Activated CD8-positive, alpha-beta memory T cell treated with anti-CD3 and anti-CD28 coated beads, Interleukin-2, amount 50 U/mL, for 1 hour (primary cell): ENCODE data around the gene DYNC1I1.
"Not testable (repeated sequence)": the region's sequence is repeated elsewhere in the genome, so short reads cannot be mapped to it uniquely, and the experiment has no call there.

Experiments
- DNase-seq: peaks from one replicate; pipeline ENCODE4 v3.0.0-alpha.2; 2020; ENCODE audit errors: extremely low read depth

Gene DYNC1I1

GRCh38 chr7:95908499-95908898 lies 136.1 kb downstream of the DYNC1I1 start:
- no peak for DNase-seq

DNA sequence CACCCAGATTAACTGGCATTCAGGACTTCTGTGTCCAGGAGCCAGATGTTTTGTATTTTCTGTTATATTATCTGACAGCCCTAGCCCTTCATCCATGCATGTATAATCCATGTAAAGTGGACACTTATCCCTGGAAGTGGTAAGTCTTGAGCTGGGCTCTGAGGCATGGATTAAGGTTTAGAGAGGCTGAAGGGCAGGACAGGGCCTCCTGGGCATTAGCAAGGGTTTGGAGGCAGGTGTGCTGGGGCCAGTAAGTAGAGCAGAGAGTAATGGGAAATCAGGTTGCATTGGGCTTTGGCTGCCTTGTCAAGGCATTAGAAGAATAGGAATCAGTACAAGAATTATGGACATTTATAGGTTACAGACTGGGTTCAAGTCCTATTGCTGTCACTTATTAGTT lies 138.0 kb downstream of the DYNC1I1 start:
- DNase-seq: no peak

DNA sequence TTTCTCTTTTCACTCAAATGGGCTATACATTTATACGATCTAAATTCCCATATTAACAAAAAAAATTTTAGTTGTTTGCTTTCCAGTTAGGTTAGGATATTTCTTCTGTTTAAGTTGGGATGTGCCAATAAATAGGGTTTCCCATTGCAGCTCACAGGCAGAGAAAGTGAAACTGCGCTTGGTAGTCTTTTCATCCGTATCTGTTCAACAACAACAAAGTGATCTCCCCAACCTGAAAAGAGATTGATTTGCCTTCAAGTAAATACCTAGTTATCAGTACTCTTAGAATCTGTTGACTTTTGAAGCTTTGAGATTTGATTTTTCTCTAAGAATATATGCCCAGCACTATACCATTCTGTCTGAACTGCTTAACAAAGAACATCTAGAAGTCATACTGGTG lies 143.4 kb downstream of the DYNC1I1 start:
- DNase-seq: no peak

DNA sequence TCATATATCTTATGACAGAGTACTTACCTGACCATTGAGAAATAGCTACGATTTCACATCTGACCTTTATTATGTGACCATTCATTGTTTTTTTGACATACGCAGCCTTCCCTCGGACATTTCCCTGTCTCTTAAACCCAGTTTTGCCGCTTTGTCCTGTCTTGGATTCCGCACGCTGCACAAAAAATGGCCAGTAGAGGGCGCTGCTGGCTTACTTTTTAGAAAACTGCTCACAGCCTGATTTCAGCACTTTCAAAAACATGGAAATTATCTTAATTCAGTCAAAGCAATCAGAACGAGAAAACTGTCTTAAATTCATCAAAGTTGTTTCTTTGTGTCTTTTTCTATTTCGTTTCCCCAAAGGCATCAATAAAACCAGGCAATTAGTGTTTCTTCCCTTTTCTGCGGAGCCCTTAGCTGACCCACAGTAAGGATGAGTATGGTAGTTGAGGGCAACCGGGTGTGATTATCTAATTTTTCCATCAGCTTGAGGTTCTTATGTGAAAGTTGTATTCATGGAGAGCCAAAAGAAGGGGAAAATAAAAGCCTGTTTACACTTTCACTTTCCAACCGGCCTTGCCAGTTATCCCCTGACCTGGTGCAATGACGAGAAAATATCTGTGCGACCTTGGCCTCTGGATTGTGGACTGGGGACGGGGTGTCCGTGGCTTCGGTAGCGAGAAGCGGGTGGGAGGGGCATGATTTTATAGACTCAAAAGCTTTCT lies 144.4 kb downstream of the DYNC1I1 start:
- peak; percentile 24 for DNase-seq

DNA sequence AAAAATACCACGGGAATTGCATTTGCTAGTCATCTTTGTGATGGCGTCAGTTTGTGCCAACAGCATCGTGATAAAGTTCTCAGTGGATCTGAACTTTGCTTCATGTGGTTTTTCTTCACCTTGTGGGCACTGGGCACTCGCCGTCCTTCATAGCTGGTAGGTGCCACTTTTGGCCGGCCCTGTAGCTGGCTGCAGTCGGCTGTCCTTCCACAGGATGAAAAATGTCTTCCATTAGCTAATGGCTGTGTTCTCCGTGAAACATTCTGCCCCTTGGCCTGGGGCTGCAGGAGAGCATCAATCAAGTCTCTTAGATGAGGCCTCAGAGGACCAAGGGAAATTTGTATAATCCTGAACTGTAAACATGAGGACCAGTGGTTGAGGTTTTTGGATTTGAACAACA lies 145.3 kb downstream of the DYNC1I1 start:
- DNase-seq: no peak

GRCh38 chr7:95919556-95919955 lies 147.2 kb downstream of the DYNC1I1 start:
- DNase-seq: no peak

GRCh38 chr7:95921543-95921942 lies 149.2 kb downstream of the DYNC1I1 start:
- DNase-seq: no peak

DNA sequence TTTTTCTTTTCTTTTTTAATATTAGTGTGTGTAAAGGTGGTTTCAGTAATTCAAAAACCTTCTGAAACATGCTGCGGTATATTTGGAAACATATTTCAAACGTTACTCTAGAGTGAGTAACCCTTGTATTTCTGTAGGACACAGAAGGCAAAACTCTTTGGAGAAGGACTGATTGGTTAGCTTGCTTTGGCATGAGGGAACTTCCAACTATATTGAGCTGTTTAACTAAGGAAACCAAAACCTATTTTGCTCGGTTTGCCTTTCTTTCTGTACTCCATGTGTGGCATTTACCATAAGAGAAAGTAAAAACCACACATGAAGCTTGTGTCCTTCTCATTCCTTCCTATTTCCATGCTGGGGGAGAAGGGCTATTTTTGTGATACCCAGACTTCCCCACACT lies 149.8 kb downstream of the DYNC1I1 start:
- DNase-seq: no peak

DNA sequence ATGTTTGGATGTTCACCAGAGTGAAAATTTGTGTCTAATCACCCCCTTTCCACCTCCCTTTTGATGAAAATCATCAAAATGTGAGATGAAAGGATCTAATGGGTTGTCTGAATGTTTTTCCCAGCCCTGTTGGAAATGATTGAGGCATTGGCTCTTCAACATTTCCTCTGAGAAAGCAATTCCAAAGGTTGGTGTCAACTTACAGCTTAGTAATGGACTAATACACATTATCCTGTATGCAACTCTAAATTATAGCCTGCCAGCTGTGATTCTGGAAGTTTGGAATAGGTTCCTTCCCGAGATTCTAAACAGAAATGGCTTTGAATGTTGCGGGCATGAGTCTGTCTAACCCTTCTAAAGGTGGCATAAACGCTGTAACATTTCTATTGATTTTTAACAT lies 152.9 kb downstream of the DYNC1I1 start:
- no peak for DNase-seq

- DNase-seq: no peak
These were observed 153.6 kb downstream of the DYNC1I1 start for GRCh38 chr7:95925971-95926370.

- DNase-seq: no peak
These were observed 155.4 kb downstream of the DYNC1I1 start for GRCh38 chr7:95927756-95928155.

DNA sequence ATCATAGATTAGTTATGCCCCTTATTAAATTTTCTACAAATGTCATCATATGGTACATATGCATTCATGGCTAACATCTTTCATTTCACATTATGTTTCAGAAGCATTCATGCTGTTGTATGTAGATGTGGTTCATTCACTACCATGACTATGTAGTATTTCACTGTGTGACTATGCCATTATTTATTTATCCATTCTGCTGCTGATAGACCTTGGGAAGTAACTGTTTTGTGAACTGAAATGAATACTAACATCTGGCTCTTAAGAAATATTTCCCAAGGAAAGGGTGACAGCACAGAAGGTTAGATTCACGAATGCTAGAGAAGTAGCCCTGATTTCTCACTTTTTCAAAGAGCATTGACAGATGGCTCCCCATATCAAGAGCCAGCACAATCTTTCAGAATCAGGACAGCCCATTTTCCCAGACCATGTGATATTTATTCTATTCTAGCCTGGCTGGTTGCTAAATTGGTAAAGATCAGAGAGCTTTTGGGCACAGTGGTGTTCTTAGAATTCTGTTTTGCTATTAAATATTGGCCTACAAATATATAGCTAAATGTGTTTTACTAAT lies 157.4 kb downstream of the DYNC1I1 start:
- no peak for DNase-seq

DNA sequence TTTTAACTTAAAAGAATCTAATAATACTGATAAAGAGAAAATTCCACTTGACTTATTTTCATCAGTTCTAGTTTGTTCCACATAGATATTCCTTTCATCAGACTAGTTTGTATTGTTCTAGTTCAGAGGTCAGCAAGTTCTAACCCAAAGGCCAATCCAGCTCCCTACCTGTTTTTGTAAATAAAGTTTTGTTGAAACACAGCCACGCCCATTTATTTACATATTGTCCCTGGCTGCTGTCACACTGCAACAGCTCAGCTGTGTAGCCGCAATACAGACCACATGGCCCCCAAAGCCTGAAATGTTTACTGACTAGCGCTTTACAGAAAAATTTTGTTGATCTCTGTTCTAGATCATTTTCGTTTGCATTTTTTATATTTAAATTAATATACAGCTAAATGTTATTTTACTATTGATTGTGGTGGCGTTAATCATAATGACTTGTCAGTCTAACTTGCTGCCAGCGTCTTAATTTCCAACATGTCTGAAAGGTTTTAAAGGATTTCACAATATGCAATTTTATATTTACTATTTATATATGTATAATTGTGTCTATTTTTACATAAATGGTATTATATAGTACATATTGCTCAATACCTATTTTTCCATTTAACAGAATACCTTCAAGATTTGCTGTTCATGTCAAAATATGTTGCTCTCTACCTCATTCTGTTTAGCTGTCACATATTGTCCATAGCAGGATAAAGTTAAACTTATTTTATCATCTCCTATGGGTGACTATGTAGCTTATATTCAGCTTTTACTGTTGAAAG lies 159.3 kb downstream of the DYNC1I1 start:
- no peak for DNase-seq

- no peak for DNase-seq
These were observed 161.3 kb downstream of the DYNC1I1 start for GRCh38 chr7:95933618-95934017.

DNA sequence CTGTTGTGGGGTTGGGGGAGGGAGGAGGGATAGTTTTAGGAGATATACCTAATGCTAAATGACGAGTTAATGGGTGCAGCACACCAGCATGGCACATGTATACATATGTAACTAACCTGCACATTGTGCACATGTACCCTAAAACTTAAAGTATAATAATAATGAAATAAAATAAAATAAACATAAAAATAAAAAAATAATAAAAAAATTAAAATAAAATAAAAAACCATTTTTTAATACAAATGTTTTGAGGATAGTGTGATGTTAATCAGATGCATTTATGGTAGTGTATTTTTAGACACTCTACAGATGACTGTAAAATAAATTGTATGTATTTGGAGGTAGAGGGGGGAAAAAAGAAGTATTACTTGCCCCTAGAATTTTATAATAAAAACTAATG lies 172.5 kb downstream of the DYNC1I1 start:
- not testable (repeated sequence) for DNase-seq

DNA sequence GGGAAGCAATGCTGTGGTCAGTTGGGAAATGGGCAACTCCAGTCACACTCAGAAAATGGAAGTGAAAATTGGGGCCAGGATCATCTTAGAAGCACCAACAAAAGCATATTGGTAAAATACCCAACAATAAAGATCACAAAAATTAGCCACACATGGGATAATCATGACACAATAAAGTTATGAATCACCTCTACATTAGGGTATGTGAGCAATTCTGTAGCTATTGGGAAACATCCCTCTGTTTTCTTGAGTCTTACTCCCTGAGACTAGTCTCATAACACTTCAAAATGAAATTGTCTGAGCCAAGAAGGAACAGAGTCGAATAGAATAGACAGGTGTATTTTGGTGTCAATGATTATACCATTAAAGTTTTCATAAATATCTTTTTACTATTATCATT lies 178.3 kb downstream of the DYNC1I1 start:
- DNase-seq: no peak

DNA sequence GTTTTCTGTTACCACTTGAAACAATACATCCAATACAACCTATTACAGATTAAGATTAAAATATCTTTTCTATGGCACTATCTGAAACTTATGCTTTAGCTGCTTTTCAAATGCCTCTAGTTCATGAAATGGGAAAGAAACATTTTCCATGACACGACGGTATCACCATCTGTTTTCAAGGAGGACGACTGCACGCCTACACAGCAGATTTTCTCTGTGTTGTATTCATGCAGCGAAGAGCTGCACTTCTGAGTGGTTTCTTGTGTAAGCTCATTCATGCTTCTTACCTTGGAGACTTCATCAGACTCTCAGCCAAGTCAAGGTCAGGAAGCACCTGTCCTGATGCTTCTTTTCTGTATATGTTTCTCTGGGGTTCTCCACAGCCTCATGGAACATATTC lies 179.2 kb downstream of the DYNC1I1 start:
- no peak for DNase-seq

DNA sequence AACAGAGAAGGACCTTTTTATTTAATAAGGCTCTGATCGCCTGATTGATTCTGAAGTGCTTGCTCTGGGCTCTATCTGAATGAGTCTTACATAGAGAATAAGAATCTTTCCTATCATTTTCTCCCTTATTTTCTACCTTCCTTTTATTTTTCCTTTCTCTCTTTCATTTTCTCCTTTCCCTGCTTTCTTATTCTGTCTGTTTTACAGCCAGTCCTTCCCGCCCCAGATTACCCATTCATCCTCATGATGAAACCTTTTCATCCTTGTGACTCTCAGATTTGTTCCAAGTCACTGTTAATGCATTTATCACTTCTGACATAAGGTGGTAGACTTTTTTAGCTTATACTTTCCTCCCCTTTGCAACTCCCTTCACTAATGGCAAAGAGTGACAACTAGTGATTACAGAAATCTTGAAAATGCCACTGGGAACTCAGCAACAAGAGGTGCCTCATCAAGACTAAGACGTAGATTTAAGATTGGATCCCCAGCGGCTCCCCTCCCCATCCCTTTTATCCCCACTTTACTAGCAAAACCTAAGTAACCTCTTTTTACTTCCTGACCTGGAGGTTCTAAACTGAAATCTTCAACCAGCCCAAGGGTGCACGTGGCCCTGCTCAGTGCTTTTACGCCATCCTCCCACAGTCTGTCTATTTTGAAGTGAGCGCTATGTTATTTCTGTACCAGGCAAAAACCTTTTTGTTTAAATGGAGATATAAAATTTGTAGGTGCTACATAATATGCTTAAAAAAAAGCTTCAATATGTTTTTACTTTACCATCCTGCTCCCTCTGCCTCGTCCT lies 179.8 kb downstream of the DYNC1I1 start:
- no peak for DNase-seq

GRCh38 chr7:95952851-95953250 lies 180.5 kb downstream of the DYNC1I1 start:
- DNase-seq: no peak

DNA sequence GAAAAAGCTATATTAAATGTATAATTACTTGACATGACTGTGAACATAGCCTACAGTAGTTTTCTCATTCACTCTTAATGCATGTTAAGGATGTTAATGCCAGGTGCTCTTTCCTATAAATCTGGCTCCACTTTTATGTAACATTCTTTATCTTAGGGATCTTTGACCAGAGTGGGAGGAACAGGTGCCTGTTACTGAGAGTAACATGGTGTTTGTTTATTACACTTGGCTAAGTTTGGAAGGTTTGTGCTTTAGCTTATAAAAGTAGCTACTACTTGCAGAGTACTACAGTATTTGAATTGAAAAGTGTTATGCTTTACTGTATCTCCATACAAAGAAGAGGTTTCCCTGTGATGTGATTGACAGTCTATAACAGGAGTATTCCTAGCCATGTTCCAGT lies 183.4 kb downstream of the DYNC1I1 start:
- DNase-seq: no peak

GRCh38 chr7:95957510-95957909 lies 185.2 kb downstream of the DYNC1I1 start:
- DNase-seq: no peak

DNA sequence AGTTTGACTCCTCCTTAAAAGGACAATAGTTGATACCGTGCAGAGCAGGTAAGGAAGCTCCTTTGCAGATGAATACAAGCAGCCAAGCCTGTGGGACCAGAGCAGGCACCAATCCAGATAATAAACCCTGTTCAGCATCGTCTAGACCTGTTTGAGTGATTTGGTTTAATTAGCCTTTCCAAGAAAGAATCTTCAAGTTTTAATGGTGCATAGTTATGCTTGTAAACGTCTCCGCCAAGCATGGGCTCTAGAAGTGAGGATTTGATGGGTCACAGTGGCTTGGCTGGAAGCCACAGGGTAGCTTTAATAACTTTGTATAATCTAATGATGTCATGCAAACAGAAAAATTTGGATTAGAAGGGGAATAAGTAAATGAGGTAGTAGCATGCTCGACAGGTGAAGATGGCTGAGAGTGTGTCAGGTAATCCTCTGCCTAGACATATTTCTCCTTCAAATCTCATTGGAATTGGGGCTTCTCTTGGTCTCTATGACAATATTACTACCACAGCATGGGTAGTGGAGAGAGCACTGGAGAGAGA lies 188.4 kb downstream of the DYNC1I1 start:
- no peak for DNase-seq
